Stimulated activated CD8-positive, alpha-beta memory T cell treated with anti-CD3 and anti-CD28 coated beads, Interleukin-12 subunit alpha, Interleukin-12 subunit beta, amount 100 ng/mL, for 4 hours (primary cell): ENCODE data around the gene CLASP1.

ENCODE experiments used
- DNase-seq: peaks from one replicate; pipeline ENCODE4 v3.0.0-alpha.2; 2020; ENCODE audit warnings: low read depth

The CLASP1 gene

DNA sequence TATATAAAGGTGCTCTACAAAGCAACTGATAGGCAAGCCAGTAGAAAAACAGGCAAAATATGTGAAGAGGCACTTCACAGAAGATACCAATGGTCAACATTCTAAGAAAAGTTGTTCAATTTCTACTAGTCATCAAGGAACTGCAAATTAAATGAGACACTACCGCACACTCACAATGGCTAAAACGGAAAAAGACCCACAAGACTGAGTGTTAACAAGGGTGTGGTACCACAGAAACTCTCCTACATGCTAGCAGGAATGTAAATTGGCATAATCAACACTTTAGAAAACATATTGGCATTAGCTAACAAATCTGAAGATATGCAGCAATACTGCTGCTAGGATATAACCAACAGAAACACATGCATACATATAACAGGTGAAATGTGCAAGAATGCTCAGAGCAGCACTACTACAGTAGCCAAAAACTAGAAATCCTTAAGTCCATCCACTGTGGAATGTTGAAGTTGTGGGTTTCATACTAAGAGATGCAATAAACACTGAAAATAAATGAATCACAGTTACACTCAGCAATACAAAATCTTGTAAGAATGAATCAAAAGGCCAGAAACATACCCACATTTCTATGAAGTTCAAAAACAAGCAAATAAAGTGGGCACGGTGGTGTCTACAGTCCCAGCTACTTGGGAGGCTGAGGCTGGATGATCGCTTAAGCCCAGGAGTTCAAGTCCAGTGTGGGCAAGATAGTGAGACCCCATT is 109.4 kb downstream of the CLASP1 start:
- no peak for DNase-seq

- no peak for DNase-seq
Observed at GRCh38 chr2:121536850-121537557, 112.3 kb downstream of the CLASP1 start.

GRCh38 chr2:121536347-121536746 is 112.9 kb downstream of the CLASP1 start:
- DNase-seq: no peak

DNA sequence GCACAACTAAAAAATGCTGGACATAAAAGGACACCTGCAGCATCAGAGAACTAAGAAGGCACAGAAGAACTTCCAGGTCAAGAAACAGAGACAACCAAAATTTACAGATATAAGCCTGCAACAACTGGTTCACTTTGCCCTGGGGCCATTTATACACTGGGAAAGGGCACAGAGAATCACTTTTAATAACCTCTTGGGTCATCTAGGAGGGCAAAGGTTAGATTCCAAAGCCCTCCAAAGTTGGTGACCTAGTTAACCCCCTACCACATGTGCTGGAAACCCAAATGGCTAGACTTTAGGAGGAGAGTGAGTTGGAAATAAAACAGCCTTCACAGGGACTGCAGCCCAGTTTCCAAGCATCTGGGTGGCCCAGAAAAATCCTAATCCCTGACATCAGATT is 115.3 kb downstream of the CLASP1 start:
- no peak for DNase-seq

DNA sequence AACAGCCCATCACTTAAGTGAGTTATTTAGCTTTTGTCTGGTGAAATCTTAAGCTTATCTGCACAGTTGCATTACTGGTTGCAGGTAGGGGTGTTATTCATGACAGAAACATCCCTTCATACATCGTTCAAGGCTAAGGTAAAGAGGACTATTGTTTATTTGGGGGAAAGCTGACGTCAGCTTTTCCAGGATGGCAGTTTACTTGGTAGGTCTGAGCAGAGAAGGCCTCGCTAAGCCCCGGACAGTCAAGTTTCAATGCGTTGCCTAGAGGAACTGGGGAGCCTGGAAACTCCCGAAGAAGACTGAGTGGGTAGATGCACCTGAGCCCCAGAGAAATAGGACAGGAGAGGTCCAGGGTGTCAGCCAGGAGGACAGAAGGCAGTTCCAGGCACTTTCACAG is 116.4 kb downstream of the CLASP1 start:
- no peak for DNase-seq

DNA sequence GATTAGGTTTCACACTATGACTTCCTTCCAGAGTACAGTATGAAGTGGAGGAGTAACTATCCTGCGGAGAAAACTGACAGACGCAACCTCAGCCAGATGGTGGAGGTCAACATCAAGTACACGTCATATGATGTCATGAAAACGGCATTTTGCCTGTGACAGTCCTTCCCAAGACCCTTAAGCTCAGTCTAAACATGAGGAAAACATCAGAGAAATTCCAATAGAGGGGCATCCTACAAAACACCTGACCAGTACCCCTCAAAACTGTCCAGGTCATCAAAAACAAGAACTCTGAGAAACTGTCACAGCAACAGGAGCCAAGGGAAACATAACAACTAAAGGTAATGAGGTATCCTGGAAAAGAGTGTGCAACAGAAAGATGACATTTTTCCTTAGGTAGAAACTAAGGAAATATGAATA is 116.9 kb downstream of the CLASP1 start:
- no peak for DNase-seq

- peak; percentile 74 for DNase-seq
Observed at GRCh38 chr2:121530212-121530705, 119.0 kb downstream of the CLASP1 start.

DNA sequence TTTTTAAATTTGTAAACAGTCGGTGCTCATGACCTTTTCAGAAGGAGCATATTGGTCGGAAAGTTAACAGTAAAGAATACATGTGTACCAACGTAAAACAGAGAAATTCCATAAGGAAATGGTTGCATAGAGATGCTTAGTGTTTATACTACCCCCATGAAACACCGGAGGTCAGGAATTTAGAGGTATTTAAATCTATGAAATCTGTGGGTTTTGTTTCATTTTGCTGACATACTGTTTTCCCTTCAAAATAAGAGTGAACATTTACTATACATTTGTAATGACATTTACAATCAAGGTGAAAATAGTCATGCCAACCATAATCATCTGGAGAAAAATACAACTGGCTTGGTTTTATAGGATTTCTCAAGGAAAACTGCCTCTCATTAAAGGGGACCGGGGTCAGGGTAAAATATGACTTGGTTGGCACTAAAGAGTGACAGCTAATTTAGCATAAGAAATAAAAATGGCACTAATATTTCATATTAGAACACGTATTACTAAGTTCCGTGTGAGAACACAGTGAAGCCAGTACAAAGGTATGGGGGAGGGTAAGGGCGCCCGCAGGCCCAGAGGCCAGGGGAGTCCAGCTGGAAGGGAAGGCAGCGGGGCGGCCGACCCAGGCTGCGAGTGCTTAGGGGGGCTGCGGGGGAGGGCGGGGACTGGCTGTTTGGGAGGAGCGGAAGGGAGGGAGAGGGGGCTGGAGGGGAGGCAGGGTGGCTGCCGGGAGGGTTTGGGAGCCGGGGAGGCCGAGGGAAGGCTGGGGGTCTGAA is 119.6 kb downstream of the CLASP1 start:
- no peak for DNase-seq

GRCh38 chr2:121527009-121527682 is 122.1 kb downstream of the CLASP1 start:
- DNase-seq: no peak

DNA sequence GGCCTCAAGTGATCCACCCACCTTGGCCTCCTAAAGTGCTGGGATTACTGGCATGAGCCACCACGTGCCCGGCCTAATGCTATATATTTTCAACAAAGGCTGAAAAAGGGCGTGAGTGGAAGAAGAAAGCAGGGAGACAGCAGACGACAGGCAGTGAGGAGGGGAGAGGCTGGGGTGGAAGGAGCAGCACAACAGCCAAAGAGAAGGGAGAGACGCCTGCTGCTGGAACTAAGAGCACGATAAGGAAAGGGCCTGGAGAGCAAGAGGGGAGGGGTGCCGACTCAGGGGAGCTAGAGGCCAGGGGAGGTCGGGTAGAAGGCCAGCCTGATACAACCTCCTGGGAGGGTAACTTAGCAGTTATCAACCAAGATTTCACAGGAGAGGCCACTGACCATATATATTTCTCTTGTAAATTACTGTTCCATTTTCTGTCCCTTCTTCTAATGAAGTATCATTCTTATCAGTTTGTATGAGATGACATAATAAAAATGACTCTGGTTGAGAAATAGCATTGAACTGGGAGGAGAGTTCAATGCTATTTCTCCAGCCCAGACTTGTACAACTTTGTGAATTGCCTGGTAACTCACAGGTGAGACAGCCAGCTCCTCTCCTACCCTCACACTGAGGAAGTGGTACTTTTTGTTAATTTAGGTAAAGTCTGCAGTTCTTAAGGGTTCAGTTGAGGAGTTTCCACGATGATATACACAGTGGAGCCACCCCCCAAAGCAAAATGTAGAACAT is 124.4 kb downstream of the CLASP1 start:
- DNase-seq: no peak

- DNase-seq: no peak
Observed at GRCh38 chr2:121521359-121521758, 127.9 kb downstream of the CLASP1 start.

DNA sequence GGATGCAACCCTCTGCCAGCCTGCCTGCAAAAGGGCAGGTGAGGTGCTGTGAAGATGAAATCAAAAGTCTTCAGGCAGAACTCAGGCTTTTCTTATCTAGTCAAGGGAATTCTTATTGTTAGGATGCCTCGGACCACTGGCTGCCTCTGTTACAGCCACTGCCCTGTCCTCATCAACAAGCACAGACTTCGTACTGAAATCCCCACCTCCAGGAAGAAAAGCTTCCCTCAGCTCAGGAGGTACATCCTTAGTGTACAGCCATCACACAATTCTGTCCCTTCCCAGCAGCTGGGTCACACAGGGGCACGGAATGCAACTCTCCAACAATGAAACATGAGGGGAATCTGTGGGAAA is 128.6 kb downstream of the CLASP1 start:
- DNase-seq: no peak

DNA sequence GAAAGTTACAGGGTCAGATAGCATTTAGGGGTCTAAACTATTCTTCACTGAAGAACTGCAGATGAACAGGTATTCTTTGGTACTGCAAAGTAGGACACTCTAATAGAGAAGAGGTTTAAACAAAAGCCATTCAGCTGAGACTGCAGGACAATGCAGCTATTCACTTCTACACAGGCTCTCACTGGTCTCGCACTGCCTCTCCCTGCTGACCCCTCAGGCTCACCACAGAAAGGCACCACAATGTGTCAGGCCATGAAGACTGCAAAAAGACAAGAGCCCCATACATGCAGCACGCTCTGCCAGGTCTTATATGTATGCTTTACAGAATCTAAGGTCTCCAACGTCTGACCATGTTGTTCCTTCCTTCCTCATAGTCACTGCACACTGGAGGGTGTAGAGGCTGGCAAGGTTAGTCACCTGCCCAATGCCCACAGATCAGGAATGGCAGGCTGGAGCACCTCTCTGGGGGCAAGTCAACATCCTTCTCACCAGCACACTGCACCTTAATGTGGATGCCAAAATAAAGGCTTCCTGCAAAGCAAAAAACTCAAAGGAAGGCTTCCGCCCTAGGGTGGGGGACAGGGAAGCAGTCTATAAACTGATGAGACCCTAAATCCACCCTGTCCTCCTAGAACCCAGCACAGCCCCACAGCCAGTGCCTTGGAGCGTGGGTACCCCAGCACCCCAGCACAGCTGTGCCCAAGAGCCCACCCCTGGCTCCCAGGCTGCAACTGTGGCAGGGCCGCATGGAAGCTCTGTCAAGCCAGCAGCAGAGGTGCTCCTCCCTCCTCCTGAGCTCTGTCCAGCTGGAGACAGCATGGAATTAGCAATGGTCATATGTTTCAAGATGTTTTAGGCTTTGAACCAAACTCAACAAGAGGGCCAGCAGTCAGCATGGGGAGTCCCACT is 129.3 kb downstream of the CLASP1 start:
- no peak for DNase-seq

DNA sequence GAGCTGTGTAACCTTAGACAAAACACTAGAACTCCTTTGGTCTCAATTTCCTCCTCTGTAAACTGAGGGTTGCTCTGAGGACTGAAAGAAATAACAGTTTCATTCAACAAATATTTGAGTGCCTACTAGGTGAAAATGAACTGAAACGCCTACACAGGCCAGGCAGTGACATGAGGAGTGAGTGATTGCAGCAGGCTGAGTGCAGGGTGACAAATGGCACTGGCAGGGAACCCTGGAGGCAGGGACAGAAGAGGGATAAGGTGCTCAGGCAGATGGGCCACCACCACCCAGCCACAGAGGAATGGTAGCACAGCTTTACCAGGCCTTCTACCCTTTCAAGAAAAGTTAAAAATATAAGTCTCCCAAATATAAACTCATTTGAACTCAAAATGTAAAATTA is 130.1 kb downstream of the CLASP1 start:
- no peak for DNase-seq

DNA sequence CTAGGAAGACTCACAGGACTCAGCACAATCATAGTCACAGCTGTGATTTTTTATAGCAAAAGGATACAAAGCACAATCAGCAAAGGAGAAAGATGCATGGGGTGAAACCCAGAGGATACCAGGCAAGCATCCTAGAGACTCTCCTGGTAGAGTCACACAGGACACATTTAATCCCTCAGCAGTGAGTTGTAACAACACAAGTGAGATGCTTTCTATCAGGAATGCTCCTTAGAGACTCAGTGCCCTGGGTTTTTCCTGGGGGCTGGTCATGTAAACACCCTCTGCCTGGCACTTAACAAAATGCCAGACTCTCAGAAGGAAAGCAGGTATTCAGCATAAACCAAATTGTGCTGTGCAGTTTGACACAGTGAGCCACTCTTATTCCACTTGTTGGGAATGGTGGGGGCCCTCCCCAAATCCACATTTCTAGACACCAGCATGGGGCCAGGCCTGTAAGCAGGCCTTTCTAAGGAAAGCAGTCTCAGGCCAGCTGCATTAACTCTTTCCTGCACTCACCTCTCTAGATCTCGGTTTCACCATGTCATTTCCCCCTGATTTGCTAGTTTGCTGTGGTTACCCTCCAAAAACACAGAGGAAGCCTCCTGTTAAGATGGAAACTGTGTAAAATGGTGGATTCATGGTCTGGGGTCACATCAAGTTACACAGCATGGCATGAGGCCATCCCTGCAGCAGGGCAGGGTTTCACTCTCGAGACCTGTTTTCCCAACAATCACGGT is 135.5 kb downstream of the CLASP1 start:
- DNase-seq: no peak

DNA sequence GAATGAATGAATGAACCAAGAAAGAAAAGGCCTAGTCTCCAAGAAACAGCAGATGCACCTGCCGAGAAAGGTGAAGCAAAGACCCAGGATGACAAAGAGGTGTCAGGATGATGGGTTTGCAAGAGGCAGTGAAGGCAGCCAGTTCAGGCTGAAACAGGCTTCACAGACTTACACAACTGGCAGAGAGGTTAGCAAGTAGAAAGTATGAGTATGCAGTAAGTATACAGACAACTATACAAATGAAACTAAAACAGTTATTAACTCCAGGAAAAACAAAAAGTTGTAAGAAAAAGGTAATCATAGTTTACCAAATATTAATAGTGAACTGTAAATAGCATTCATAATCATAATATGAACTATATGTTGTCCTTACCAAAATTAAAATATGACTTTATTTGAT is 138.4 kb downstream of the CLASP1 start:
- no peak for DNase-seq

GRCh38 chr2:121506621-121507020 is 142.6 kb downstream of the CLASP1 start:
- DNase-seq: no peak

GRCh38 chr2:121505986-121506586 is 143.2 kb downstream of the CLASP1 start:
- DNase-seq: no peak

DNA sequence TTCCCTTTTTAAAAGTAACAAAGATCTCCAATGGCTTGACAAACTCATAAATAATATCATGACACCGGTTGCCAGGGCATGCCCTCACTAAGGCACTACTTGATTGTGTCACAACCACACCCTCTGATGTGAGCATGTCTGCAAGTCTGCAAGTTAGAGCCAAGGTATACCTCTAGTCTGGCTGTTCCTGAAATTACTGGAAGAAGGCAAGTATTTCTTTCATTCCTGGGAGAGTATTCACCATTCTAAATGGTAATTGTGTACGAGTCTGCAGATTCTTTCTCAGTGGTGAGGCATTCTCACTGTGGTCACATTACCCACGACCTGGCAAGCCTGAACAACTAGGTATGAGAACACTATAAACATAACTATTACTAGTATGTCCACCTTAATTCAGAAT is 144.3 kb downstream of the CLASP1 start:
- DNase-seq: no peak
